Ecto neural progenitor cell (in vitro differentiated cells): ENCODE measurements around the gene MEP1A.
"Not testable (repeated sequence)": the region's sequence is repeated elsewhere in the genome, so short reads cannot be mapped to it uniquely, and the experiment has no call there.

Source experiments
- DNase-seq: peaks from one replicate; pipeline ENCODE4 v3.0.0-alpha.2; 2018; ENCODE audit warnings: low spot score

Gene MEP1A

DNA sequence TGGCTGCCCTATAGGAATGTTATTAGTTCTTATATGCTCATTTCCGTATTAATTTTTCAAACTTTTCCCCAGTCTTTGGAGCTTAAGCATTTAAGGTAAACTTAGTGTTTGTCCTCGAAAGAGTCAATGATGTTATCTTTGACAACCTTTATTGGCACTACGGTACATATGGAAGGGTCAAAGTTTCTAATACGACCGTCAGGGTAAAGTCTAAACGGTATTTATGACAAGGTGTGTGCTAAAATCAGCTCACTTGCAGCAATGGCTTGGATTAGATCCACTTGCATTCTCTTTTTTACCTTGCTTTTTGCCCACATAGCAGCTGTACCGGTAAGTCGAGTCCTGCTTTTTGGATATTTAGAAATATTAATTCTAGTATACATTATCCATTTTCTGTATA is at the start of gene MEP1A:
TSS of gene MEP1A (plus strand) at position 252 of the 400 bp plus-strand sequence. CDS start at position 262, 10 bp downstream.
- DNase-seq = no peak

GRCh38 chr6:46743425-46744158 is 49.6 kb upstream of the MEP1A start:
- DNase-seq = no peak

DNA sequence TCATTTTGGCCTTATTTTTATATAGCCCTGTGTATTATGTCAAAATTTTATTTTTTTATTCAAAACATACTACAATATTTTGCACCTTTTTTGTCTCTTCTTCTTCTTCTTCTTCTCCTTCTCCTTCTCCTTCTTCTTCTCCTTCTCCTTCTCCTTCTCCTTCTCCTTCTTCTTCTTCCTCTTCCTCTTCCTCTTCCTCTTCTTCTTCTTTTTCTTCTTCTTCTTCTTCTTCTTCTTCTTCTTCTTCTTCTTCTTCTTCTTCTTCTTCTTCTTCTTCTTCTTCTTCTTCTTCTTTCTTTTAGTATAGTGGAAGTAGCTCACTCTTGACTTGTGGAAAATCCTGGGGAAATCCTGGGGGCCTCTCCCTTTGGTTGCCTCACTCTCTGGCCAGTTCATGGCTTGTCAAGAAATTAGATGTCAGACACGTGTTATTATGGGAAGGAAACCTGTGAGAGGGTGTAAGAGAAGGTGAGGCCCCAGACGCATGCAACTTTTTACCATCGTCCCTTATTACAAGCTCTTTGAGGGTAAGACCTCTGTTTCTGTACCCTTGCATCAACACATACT is 48.9 kb upstream of the MEP1A start:
- DNase-seq = not testable (repeated sequence)

- no peak for DNase-seq
Measured at GRCh38 chr6:46745973-46746372, 47.2 kb upstream of the MEP1A start.

- no peak for DNase-seq
Measured at GRCh38 chr6:46746696-46747095, 46.5 kb upstream of the MEP1A start, which contains the start of gene ANKRD66. Gene ANKRD66, plus strand, starts transcription at chr6:46746933. Its CDS starts 5,016 bp downstream, at chr6:46751949.

DNA sequence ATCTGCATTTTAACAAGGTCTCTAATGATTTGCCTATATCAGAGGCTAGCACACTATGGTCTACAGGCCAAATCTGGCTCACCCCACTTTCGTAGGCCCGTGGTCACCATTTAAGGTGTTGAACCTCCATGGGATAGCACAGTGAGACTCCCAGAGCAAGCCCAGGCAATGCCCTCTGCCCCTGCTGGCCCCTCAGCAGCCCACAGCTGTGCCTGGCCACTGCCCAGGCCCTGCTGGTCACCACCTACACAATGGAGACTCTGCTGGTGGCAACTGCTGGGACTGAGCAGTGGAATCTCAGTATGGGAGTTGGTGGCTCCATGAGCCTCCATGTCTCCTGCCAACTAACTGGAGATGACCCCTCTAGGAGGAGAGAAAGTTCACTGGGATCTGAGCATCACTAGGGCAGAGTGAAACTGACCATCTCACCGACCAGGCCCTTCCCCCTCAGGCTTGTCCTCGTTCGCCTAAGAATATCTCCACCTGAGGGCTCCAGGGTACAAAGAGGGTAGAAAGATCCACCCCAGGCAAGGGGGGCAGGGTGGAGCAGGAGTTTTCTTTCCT is 44.2 kb upstream of the MEP1A start:
- no peak for DNase-seq

DNA sequence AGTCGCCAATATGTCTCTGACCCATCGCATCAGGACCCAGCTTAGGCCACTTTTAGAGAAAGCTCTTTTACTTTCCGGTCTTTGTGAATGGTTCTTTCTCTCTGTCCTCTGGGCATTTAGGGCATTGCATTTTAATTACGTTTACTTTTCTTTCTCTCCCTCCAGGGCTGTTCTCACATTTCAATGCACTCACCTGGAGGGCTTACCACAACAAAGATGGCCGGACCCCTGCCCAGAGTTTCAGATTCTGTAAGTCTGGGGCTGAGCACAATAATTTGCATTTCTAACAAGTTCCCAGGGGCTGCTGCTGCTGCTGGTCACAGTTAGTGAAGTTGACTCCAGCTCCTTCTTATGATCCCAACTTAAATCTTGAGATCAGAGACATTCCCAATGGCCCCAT is 43.5 kb upstream of the MEP1A start:
- DNase-seq = no peak

- no peak for DNase-seq
Measured at GRCh38 chr6:46751658-46752057, 41.5 kb upstream of the MEP1A start.

DNA sequence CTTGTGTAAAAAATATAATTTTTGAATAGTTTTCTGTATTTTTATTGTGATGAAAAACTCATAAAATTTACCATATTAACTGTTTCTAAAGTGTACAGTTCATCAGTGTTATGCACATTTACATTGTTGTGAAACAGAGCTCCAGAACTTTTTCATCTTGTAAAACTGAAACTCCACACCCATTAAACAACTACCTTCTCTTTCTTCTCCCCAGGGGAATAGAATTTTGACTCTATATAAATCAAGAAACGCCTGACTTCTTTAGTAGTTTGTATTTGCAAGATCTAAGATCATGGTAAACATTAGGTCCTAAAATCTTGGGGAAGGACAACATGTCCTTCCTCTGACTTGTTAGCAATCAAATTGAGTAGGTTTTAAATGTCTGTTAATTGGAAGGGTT is 37.3 kb upstream of the MEP1A start:
- DNase-seq = no peak

DNA sequence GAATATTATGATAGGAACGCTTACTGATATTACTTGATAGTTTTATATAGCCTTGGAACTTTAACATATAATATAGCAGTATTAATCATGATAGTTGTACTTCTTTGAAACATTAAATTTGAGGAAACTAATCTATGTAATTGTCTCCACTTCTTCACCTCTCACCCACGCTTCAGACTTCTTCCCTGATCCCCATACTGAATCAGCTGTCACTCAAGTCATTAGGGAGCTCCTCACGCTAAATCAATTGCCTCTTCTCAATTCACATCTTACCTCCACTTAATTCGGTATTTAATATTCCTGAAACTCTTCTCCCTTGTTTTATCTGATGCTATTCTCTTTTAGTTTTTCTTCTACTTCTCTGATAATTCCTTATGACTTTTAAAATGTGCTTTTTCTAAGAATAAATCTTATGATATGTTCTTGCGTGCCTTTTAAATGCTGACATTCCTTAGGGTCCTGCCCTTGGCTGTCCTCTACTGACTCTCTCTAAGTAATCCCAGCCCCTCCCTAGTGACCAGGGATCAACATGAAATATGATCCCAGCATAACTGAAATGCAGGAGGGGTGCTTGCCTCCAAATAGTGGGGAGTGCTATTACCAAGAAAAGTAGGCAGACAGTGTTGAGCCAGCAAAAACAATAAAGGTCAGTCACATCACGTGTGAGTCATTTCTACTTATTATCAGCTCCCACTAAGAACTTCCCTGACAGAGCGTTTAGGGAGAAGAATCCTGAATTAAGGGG is 36.5 kb upstream of the MEP1A start:
- DNase-seq = no peak

- no peak for DNase-seq
Measured at GRCh38 chr6:46757214-46757596, 36.0 kb upstream of the MEP1A start.

DNA sequence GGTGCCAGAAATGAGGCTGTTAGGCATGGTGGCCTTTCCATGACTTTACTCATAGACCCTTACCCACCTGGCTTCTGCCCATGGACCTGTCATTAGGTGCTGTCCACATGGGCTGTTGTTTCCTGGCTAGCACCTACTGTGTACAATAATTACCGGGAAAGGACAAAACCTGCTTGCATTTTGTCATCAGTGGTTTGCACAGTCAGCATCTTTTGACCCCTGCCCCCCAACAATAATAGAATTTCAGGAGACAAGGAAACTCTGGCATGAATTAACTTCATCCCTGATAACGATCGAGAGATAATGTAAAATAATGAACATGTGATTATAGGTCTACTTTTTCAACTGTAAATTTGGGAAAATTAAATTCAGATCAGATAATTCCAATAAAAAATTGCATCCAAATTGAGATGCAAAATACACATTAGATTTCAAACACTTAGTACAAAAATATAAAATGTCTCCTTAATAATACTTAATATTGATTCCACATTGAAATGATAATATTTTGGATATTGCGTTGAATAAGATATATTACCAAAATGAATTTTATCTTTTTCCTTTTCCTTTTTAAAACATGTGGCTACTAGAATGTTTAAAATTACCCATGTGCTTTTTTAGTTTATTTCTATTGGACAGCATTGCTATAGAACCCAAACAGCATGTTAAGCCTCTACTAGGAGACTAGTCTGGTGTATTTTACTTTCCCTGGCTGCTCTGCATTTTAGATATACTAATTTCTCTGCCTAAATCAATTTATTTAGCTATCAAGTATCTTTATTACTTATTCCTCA is 34.0 kb upstream of the MEP1A start:
- DNase-seq = no peak

DNA sequence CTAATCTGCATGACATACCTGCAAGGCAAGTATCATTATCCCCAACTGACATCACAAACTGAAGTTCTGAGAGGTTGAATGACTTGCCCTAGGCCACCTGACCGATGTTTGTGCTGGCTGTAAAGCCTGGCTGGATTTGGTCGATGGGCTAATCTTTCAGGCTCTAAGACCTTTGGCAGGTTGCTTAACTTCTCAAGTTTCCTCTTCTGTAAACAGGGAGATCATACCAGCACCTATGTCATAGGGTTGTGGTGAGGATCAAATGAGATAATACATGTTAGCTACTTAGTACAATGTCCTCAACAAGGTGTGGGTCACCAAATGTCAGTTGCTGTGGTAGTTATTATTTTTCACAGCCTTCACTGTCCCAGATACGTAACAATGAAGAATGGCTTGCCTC is 32.3 kb upstream of the MEP1A start:
- no peak for DNase-seq

DNA sequence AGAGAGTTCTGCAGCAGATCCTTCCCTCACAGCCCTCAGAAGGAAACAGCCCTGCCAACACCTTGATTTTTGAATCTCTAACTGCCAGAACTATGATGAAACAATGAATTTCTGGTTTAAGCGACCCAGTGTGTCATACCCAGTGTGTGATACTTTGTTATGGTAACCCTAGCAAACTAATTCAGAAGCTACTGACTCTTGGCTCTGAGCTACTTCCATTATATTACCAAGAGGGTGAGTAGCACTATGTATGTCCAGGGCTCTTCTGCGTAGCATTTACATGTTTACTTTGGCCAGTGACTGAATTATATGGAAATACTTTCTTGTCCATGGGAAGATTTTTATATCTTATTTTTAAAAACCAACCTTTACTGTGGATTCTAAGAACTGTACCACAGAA is 29.7 kb upstream of the MEP1A start:
- no peak for DNase-seq

GRCh38 chr6:46764280-46764679 is 28.9 kb upstream of the MEP1A start:
- not testable (repeated sequence) for DNase-seq

GRCh38 chr6:46764961-46765360 is 28.2 kb upstream of the MEP1A start:
- no peak for DNase-seq

- no peak for DNase-seq
Measured at GRCh38 chr6:46772016-46772415, 21.2 kb upstream of the MEP1A start.

DNA sequence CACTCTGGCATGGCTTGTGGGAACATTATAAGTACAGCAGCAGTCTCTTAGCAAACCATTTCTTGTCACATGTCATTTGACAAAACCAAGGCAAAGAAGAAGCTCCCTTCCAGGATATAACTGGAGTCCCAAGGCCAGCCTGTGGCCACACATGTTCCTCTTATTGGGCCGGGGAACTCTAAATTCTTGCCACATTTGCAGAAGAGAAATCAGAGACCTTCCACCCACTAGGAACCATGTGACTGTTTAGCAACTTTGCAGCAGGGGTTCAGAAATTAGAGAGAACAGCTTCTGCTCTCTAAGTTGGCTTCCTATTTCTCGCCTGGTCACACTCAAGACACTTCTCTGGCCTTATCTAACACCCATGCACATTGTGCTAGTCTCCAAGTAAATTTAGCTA is 20.4 kb upstream of the MEP1A start:
- DNase-seq = no peak

GRCh38 chr6:46773201-46773855 is 19.9 kb upstream of the MEP1A start:
- no peak for DNase-seq

DNA sequence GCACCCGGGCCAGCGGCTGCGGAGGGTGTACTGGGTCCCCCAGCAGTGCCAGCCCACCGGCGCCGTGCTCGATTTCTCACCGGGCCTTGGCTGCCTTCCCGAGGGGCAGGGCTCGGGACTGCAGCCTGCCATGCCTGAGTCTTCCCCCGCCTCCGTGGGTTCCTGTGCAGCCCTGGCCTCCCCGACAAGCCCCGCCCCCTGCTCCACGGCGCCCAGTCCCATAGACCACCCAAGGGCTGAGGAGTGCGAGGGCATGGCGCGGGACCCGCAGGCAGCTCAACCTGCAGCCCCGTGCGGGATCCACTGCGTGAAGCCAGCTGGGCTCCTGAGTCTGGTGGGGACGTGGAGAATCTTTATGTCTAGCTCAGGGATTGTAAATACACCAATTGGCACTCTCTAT is 18.5 kb upstream of the MEP1A start:
- not testable (repeated sequence) for DNase-seq

GRCh38 chr6:46776070-46776712 is 17.0 kb upstream of the MEP1A start:
- DNase-seq = no peak
